Measurements from ENCODE around the gene SLC39A8. TPM values are rescaled to one million over a fixed set of nuclear protein-coding genes. Genes with fewer than 3 reads are reported as not detected.

The SLC39A8 gene
- total RNA-seq, 1 donor from 2014 or later, result 6.9 TPM

DNA sequence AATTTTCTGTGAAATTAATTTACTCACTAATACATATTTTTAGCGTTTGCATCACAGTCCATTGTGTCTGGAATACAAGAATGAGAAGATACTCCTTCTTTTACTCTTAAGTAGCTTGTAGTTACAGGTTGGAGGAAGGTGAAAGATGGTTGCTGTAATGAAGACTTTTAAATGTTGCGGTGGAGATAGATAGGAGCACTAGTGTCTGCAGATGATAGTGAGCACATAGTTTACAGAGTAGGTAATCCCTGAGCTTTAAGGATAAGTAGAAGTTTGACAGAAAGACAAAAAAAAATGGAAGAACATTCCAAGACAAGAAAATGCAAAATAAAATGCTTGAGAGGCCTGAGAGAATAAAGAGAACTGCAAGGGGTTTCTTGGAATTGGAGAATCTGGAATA is 5.4 kb upstream of the SLC39A8 start:
- H3F3A ChIP-seq (ENCODE audit: low read depth), result peaks cover 5% of the 10 kb centered on the region
- peaks cover 3% of the 10 kb centered on the region for H3K4me1 ChIP-seq
- H3K4me3 ChIP-seq, result no peak overlapping the region
- no peaks in the 10 kb centered on the region for H3K36me3 Mint-ChIP-seq
- no peak for TF ChIP-seq CTCF (IDR thresholded peaks at IDR 0.05)
- no peak for TF ChIP-seq EZH2 (IDR thresholded peaks at IDR 0.05)
- no peak for TF ChIP-seq EZH2phosphoT487 (IDR thresholded peaks at IDR 0.05)
- no peaks in the 10 kb centered on the region for H3K9me3 ChIP-seq (ENCODE audit: low read depth)
- H3K9me3 Mint-ChIP-seq, result no peaks in the 10 kb centered on the region
- no peaks in the 10 kb centered on the region for H4K20me1 ChIP-seq (ENCODE audit: low read depth)
- no peak overlapping the region for H3K27ac ChIP-seq
- peaks cover 20% of the 10 kb centered on the region for H3K27me3 ChIP-seq
- no peak overlapping the region for H3K4me3 Mint-ChIP-seq
- H3K27me3 Mint-ChIP-seq (ENCODE audit: insufficient read depth, low read depth), result no peaks in the 10 kb centered on the region
- no peak for DNase-seq (ENCODE audit: low spot score)
- H3K79me2 ChIP-seq (ENCODE audit: low read depth), result no peaks in the 10 kb centered on the region
- H3K4me1 Mint-ChIP-seq, result peaks cover 7% of the 10 kb centered on the region
- no peak overlapping the region for H3K4me2 ChIP-seq
- H3K9ac ChIP-seq, result no peak overlapping the region
- H2AFZ ChIP-seq (replicated peaks), result no peak overlapping the region
- no peak overlapping the region for H3K27ac Mint-ChIP-seq
- H3K36me3 ChIP-seq, result no peaks in the 10 kb centered on the region

DNA sequence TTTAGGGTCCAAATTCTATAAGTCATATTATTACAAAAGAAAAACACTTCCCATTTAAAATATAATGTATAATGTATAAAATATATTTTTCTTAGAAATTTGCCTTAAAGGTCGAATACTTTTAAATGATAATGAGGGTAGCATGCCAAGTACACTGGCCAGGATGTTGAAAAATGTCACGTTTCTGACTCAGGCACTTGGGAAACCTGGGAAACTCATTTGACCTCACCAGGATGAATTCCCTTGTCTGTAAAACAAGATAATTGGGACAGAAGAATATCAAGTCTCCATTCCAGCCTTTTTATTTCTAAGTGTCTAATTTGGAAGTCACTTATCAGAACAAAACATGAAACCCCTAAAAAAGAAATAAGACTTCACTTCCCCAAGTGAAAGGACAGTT is 3.4 kb upstream of the SLC39A8 start:
- Histone ChIP-seq H4K20me1 (ENCODE audit: low read depth) (no peaks in the 10 kb centered on the region), H2AFZ (replicated peaks) (no peak overlapping the region), H3K9ac (no peak overlapping the region), H3K4me2 (no peak overlapping the region), H3K4me1 (peaks cover 10% of the 10 kb centered on the region), H3K79me2 (ENCODE audit: low read depth) (no peaks in the 10 kb centered on the region), H3K27me3 (peaks cover 28% of the 10 kb centered on the region), H3K4me3 (no peak overlapping the region), H3F3A (ENCODE audit: low read depth) (peaks cover 23% of the 10 kb centered on the region), H3K9me3 (ENCODE audit: low read depth) (no peaks in the 10 kb centered on the region), H3K36me3 (no peaks in the 10 kb centered on the region), H3K27ac (no peak overlapping the region)
- Mint-ChIP-seq H3K4me3 (no peak overlapping the region), H3K4me1 (peaks cover 14% of the 10 kb centered on the region), H3K36me3 (no peaks in the 10 kb centered on the region), H3K27me3 (ENCODE audit: insufficient read depth, low read depth) (no peaks in the 10 kb centered on the region), H3K9me3 (no peaks in the 10 kb centered on the region), H3K27ac (no peak overlapping the region)
- TF ChIP-seq CTCF (IDR thresholded peaks at IDR 0.05) (no peak), EZH2 (IDR thresholded peaks at IDR 0.05) (no peak), EZH2phosphoT487 (IDR thresholded peaks at IDR 0.05) (no peak)
- DNase-seq (ENCODE audit: low spot score), result no peak

GRCh38 chr4:102345795-102346100 is 466 bp upstream of the SLC39A8 start:
- H3K27ac ChIP-seq, result no peak overlapping the region
- peak overlapping the region; percentile 93 for H2AFZ ChIP-seq (replicated peaks)
- peaks cover 2% of the 10 kb centered on the region for H3K27me3 Mint-ChIP-seq (ENCODE audit: insufficient read depth, low read depth)
- H3K36me3 ChIP-seq, result no peaks in the 10 kb centered on the region
- peaks cover 16% of the 10 kb centered on the region for H3K4me1 ChIP-seq
- H3F3A ChIP-seq (ENCODE audit: low read depth), result peaks cover 27% of the 10 kb centered on the region
- peak overlapping the region; percentile 88 for H3K4me3 Mint-ChIP-seq
- no peaks in the 10 kb centered on the region for H3K36me3 Mint-ChIP-seq
- no peaks in the 10 kb centered on the region for H3K9me3 ChIP-seq (ENCODE audit: low read depth)
- H3K79me2 ChIP-seq (ENCODE audit: low read depth), result no peaks in the 10 kb centered on the region
- H3K4me1 Mint-ChIP-seq, result peaks cover 12% of the 10 kb centered on the region
- TF ChIP-seq EZH2phosphoT487 (IDR thresholded peaks at IDR 0.05), result no peak
- no peak for TF ChIP-seq EZH2 (IDR thresholded peaks at IDR 0.05)
- TF ChIP-seq CTCF (IDR thresholded peaks at IDR 0.05), result no peak
- no peak for DNase-seq (ENCODE audit: low spot score)
- no peak overlapping the region for H3K27ac Mint-ChIP-seq
- peaks cover 51% of the 10 kb centered on the region for H3K27me3 ChIP-seq
- H3K9me3 Mint-ChIP-seq, result no peaks in the 10 kb centered on the region
- H4K20me1 ChIP-seq (ENCODE audit: low read depth), result no peaks in the 10 kb centered on the region
- peak overlapping the region; percentile 56 for H3K4me3 ChIP-seq
- H3K4me2 ChIP-seq, result peak overlapping the region; percentile 84
- no peak overlapping the region for H3K9ac ChIP-seq

Measured in neural progenitor cell (in vitro differentiated cells).